Keratinocyte (primary cell): Measurements from ENCODE around the gene SULT2B1. TPM values are rescaled to one million over a fixed set of nuclear protein-coding genes. Genes with fewer than 3 reads are reported as not detected.

Experiments used
- DNase-seq: peaks from one replicate; pipeline ENCODE4 v3.0.0-alpha.2; 2011; ENCODE audit warnings: low read depth, missing footprints, low spot score
- FAIRE-seq: peaks from 2 replicates; lab custom pipeline; 2011; peaks lifted over from hg19 to GRCh38; lab: Jason Lieb, UNC
- H2AFZ ChIP-seq: 2 replicates; pipeline ENCODE4 v1.6.0; 2012; ENCODE audit warnings: low read length, control low read depth, inconsistent platforms; ENCODE audit not compliant: control insufficient read depth
- H3K27ac ChIP-seq: 2 replicates; pipeline ENCODE4 v1.5.1; 2011; ENCODE audit warnings: low read length; ENCODE audit not compliant: control insufficient read depth, insufficient read depth
- H3K27me3 ChIP-seq: 3 replicates; pipeline ENCODE4 v1.6.0; 2011; ENCODE audit warnings: low read length; ENCODE audit not compliant: control insufficient read depth, insufficient read depth; ENCODE audit errors: extremely low read depth
- H3K36me3 ChIP-seq, 2 experiments: 2 replicates in 1 of 2; 3 replicates in 1 of 2; pipeline ENCODE4 v1.5.1; 2011; ENCODE audit warnings: low read length in 2 of 2, mild to moderate bottlenecking in 1 of 2; ENCODE audit not compliant: control insufficient read depth in 2 of 2, insufficient read depth in 2 of 2; ENCODE audit errors: extremely low read depth in 1 of 2
- H3K4me1 ChIP-seq: 3 replicates; pipeline ENCODE4 v1.5.1; 2011; ENCODE audit warnings: low read length; ENCODE audit not compliant: control insufficient read depth, insufficient read depth; ENCODE audit errors: extremely low read depth
- H3K4me2 ChIP-seq: 3 replicates; pipeline ENCODE4 v1.6.0; 2011; ENCODE audit warnings: low read depth, low read length; ENCODE audit not compliant: control insufficient read depth, insufficient read depth; ENCODE audit errors: extremely low read depth
- H3K4me3 ChIP-seq, 3 experiments: fragments of 200-600 bp in 1 of 3; sonication (generic) in 1 of 3; 2 replicates in 2 of 3; 3 replicates in 1 of 3; pipeline ENCODE4 v1.5.1; 2011 to 2016; ENCODE audit warnings: low read length in 3 of 3, mild to moderate bottlenecking in 3 of 3, control low read depth in 2 of 3, inconsistent platforms in 1 of 3, low read depth in 1 of 3, mixed read lengths in 1 of 3, mixed run types in 1 of 3, moderate library complexity in 1 of 3; ENCODE audit not compliant: control insufficient read depth in 2 of 3, insufficient read depth in 2 of 3; ENCODE audit errors: extremely low read depth in 1 of 3
- H3K79me2 ChIP-seq: 2 replicates; pipeline ENCODE4 v1.6.0; 2012; ENCODE audit warnings: low read length; ENCODE audit not compliant: control insufficient read depth, insufficient read depth
- H3K9ac ChIP-seq: 3 replicates; pipeline ENCODE4 v1.6.0; 2011; ENCODE audit warnings: low read length; ENCODE audit not compliant: control insufficient read depth, insufficient read depth; ENCODE audit errors: extremely low read depth
- H3K9me1 ChIP-seq: 3 replicates; pipeline ENCODE4 v1.6.0; 2011; ENCODE audit warnings: low read length; ENCODE audit not compliant: control insufficient read depth, insufficient read depth; ENCODE audit errors: extremely low read depth
- H3K9me3 ChIP-seq: 2 replicates; pipeline ENCODE4 v1.5.1; 2012; ENCODE audit warnings: low read depth, low read length; ENCODE audit not compliant: control insufficient read depth
- H4K20me1 ChIP-seq: 3 replicates; pipeline ENCODE4 v1.6.0; 2011; ENCODE audit warnings: low read length; ENCODE audit not compliant: control insufficient read depth, insufficient read depth; ENCODE audit errors: extremely low read depth
- EZH2 ChIP-seq: IDR thresholded peaks from one replicate; pipeline ENCODE4 v1.6.1; 2012; ENCODE audit warnings: inconsistent platforms, mild to moderate bottlenecking, low read length, moderate library complexity
- dilution Hi-C: fragments of 300-500 bp; cut with MboI; formaldehyde crosslinking; loops from one replicate; pipeline ENCODE4 v1.7.0; 2020; ENCODE audit warnings: low sequenced_read_pairs; ENCODE audit not compliant: extremely low pct_ligation_motif_present
- polyA plus RNA-seq, 5 experiments: library from polyadenylated mRNA; depleted of rRNA in 3 of 5; stranded (reverse) in 3 of 5; stranded (forward) in 1 of 5; unstranded in 1 of 5; fragments of >200 nt; gene quantifications; 1 replicate in 1 of 5; 2 replicates in 3 of 5; 3 replicates in 1 of 5; pipeline versions ENCODE4 v1.2.1 to v1.2.3, GENCODE V29; 2011 to 2012; ENCODE audit warnings: missing spikeins in 2 of 5, low read depth in 1 of 5, low replicate concordance in 1 of 5
- TF ChIP-seq, protein P1 (sequence below), 3 experiments: IDR thresholded peaks in 1 of 3; conservative IDR thresholded peaks in 1 of 3; optimal IDR thresholded peaks in 1 of 3; 2 replicates in 2 of 3; 3 replicates in 1 of 3; pipeline versions ENCODE3 to v1.5.1; 2011; ENCODE audit warnings: low read length in 3 of 3, mild to moderate bottlenecking in 3 of 3, moderate library complexity in 2 of 3, control low read depth in 1 of 3, inconsistent platforms in 1 of 3; ENCODE audit not compliant: insufficient read depth in 2 of 3; ENCODE audit errors: extremely low read depth in 1 of 3

The SULT2B1 gene
- polyA plus RNA-seq, 1 donor (not counting 4 experiments of a cell fraction or from before 2014, with no cell fraction given): 6.0 TPM

DNA sequence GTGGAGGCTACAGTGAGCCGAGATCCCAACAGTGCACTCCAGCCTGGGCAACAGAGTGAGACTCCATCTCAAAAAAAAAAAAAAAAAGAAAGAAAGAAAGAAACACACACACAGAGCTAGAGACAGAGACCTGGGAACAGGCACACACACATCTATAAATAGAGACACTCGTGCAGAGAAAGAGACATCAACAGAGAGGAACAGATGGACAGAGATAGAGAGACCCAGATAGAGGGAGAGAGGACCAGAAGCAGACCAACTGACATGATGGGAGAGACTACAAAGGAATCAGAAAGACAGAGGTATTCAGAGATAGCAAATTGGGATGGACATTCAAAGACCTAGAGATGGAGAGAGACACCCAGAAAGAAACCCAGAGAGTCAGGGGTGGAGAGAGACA lies 96.2 kb downstream of the SULT2B1 start:
- DNase-seq: no peak
- dilution Hi-C loops: no loop called here
- peaks cover 20% of the 10 kb centered on the region for H3K4me1 ChIP-seq
- H3K36me3 ChIP-seq: no peaks in the 10 kb centered on the region
- H3K9me3 ChIP-seq: no peaks in the 10 kb centered on the region
- H3K27me3 ChIP-seq: peaks cover 5% of the 10 kb centered on the region
- TF ChIP-seq, protein P1, sequence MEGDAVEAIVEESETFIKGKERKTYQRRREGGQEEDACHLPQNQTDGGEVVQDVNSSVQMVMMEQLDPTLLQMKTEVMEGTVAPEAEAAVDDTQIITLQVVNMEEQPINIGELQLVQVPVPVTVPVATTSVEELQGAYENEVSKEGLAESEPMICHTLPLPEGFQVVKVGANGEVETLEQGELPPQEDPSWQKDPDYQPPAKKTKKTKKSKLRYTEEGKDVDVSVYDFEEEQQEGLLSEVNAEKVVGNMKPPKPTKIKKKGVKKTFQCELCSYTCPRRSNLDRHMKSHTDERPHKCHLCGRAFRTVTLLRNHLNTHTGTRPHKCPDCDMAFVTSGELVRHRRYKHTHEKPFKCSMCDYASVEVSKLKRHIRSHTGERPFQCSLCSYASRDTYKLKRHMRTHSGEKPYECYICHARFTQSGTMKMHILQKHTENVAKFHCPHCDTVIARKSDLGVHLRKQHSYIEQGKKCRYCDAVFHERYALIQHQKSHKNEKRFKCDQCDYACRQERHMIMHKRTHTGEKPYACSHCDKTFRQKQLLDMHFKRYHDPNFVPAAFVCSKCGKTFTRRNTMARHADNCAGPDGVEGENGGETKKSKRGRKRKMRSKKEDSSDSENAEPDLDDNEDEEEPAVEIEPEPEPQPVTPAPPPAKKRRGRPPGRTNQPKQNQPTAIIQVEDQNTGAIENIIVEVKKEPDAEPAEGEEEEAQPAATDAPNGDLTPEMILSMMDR (optimal IDR thresholded peaks at IDR 0.05 in 1 of 3, IDR thresholded peaks at IDR 0.05 in 1 of 3, conservative IDR thresholded peaks at IDR 0.05 in 1 of 3; ENCODE audit: extremely low read depth in 1 of 3, insufficient read depth in 2 of 3, low read length in 3 of 3): no peak
- TF ChIP-seq EZH2: no peak
- no peaks in the 10 kb centered on the region for H3K79me2 ChIP-seq
- no peak overlapping the region for H3K4me3 ChIP-seq
- H3K9me1 ChIP-seq: no peaks in the 10 kb centered on the region
- H3K27ac ChIP-seq: no peak overlapping the region
- H3K4me2 ChIP-seq: no peak overlapping the region
- no peak overlapping the region for H2AFZ ChIP-seq
- no peak for FAIRE-seq
- no peak overlapping the region for H3K9ac ChIP-seq
- no peaks in the 10 kb centered on the region for H4K20me1 ChIP-seq

Other genes starting within 250 kb of the SULT2B1 start
- gene EMP3, start 226.6 kb upstream of the SULT2B1 start, polyA plus RNA-seq: 177 to 217 TPM (median 195 TPM) in 3 replicates
- gene TMEM143, start 188.2 kb upstream of the SULT2B1 start, polyA plus RNA-seq: 2.5 to 2.9 TPM (median 2.7 TPM) in 3 replicates
- gene SYNGR4, start 187.8 kb upstream of the SULT2B1 start, polyA plus RNA-seq: not detected in 3 replicates
- gene KDELR1, start 160.6 kb upstream of the SULT2B1 start, polyA plus RNA-seq: 84.0 to 183 TPM (median 105 TPM) in 3 replicates
- 0.01 to 0.14 TPM (median 0.04 TPM) in 3 replicates for gene GRIN2D, start 158.5 kb upstream of the SULT2B1 start, polyA plus RNA-seq
- 23.0 to 35.4 TPM (median 26.1 TPM) in 3 replicates for gene GRWD1, start 106.2 kb upstream of the SULT2B1 start, polyA plus RNA-seq
- gene KCNJ14, start 96.6 kb upstream of the SULT2B1 start, polyA plus RNA-seq: 0.34 to 0.46 TPM (median 0.39 TPM) in 3 replicates
- 27.0 to 33.5 TPM (median 32.2 TPM) in 3 replicates for gene CYTH2, start 82.8 kb upstream of the SULT2B1 start, polyA plus RNA-seq
- gene LMTK3, start 40.3 kb upstream of the SULT2B1 start, polyA plus RNA-seq: 0.51 to 0.76 TPM (median 0.68 TPM) in 3 replicates
- gene SPACA4, start 54.6 kb downstream of the SULT2B1 start, polyA plus RNA-seq: 0.08 TPM in 1 of 3 replicates, not detected in the others
- gene FAM83E, start 62.9 kb downstream of the SULT2B1 start, polyA plus RNA-seq: 0.06 to 0.31 TPM (median 0.17 TPM) in 3 replicates
- 1,010 to 1,534 TPM (median 1,015 TPM) in 3 replicates for gene RPL18, start 67.0 kb downstream of the SULT2B1 start, polyA plus RNA-seq
- 2.8 to 3.8 TPM (median 3.4 TPM) in 3 replicates for gene SPHK2, start 67.3 kb downstream of the SULT2B1 start, polyA plus RNA-seq
- gene DBP, start 85.2 kb downstream of the SULT2B1 start, polyA plus RNA-seq: 0.79 to 2.0 TPM (median 1.0 TPM) in 3 replicates
- 1.6 to 3.9 TPM (median 1.7 TPM) in 3 replicates for gene CA11, start 94.0 kb downstream of the SULT2B1 start, polyA plus RNA-seq
- 0.07 to 0.19 TPM (median 0.07 TPM) in 3 replicates for gene NTN5, start 120.8 kb downstream of the SULT2B1 start, polyA plus RNA-seq
- gene FUT2, start 143.8 kb downstream of the SULT2B1 start, polyA plus RNA-seq: 2.3 to 4.0 TPM (median 3.7 TPM) in 3 replicates
- 0.35 to 0.39 TPM (median 0.37 TPM) in 3 replicates for gene MAMSTR, start 167.6 kb downstream of the SULT2B1 start, polyA plus RNA-seq
- 2.2 to 4.8 TPM (median 2.3 TPM) in 3 replicates for gene RASIP1, start 188.4 kb downstream of the SULT2B1 start, polyA plus RNA-seq
- 0.28 to 0.75 TPM (median 0.63 TPM) in 3 replicates for gene IZUMO1, start 194.7 kb downstream of the SULT2B1 start, polyA plus RNA-seq
- gene FUT1, start 200.5 kb downstream of the SULT2B1 start, polyA plus RNA-seq: 3.2 to 5.3 TPM (median 3.7 TPM) in 3 replicates
- gene FGF21, start 203.4 kb downstream of the SULT2B1 start, polyA plus RNA-seq: not detected in 3 replicates